SK-N-DZ (cell line): Measurements from ENCODE around the gene NKIRAS2.
A peak's percentile ranks its signal among the peaks of the same experiment; 100 is the strongest.
"Not testable (repeated sequence)": the region's sequence is repeated elsewhere in the genome, so short reads cannot be mapped to it uniquely, and the experiment has no call there.

ENCODE experiments used
- DNase-seq: peaks from one replicate; pipeline ENCODE4 v3.0.0-alpha.2; 2015; ENCODE audit warnings: low spot score

Gene NKIRAS2

GRCh38 chr17:41996855-41997164, 23.1 kb upstream of the NKIRAS2 start:
- DNase-seq: no peak

DNA sequence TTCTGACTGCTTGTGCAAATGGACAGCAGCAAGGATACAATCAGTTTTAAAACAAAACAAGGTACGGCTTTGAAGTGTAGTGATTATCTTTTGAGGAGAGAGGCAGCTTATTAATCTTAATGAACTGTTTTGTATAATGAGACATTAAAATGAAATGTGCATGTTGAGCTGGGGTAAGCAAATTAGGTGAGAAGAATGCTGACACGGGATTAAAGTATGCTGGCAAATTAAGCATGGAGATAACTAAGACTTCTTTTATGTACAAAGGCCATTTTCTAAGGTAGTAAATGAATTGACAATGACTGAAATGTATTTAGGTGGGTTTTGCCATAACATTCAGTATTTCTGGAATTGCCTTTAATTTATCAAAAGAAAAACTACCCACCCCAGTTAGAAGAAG, 21.4 kb upstream of the NKIRAS2 start:
- no peak for DNase-seq

DNA sequence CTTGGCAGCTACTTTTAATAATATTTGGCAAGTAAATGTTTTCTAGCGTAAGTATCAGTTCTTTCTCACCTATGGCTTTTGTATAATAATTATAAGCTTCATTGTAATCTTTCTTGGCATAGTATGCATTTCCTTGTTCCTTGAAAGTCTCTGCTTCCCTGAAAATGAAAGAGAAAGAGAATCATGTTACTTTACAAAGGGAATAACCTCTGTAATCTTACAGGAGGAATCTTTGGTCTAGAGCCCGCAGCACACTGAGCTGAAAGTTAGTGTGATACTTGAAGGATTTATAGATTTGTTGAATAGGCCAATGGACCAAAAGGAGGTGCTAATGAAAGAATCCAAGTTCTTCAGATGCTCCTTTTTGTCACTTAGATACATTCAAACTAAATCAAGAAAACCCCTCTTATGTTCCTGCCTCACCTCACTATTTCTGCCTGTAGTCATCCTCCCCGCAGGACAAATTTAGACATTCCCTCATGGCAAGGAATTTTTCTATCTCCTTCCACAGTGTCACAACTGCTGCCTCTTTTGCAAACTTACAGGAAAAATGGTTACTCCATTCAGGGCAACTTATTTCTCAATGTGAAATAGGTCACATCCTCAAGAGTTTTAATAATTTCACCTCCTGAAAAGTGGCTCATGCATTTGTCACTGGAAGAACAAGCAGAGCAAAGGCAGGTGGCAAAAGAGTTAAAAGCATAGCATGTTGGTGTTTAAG, 19.3 kb upstream of the NKIRAS2 start:
- no peak for DNase-seq

DNA sequence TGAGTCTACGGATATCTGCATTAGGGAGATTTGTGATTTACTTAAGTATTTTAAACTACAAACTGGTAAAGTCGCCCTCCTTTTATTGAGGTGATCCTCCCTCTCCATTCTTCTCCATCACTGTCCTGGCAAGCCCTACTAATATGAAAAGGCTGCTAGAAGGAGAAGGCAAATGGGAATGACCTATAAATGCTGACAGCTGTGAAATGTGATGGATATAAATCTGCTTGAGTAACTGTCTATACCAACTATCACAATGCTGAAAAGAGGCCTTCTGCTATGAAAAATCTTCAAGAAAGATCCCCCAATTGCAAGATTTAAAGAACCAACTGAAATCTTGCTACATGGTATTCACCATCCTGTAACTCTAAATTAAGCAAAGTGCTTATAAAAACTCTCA, 18.2 kb upstream of the NKIRAS2 start:
- DNase-seq: no peak

DNA sequence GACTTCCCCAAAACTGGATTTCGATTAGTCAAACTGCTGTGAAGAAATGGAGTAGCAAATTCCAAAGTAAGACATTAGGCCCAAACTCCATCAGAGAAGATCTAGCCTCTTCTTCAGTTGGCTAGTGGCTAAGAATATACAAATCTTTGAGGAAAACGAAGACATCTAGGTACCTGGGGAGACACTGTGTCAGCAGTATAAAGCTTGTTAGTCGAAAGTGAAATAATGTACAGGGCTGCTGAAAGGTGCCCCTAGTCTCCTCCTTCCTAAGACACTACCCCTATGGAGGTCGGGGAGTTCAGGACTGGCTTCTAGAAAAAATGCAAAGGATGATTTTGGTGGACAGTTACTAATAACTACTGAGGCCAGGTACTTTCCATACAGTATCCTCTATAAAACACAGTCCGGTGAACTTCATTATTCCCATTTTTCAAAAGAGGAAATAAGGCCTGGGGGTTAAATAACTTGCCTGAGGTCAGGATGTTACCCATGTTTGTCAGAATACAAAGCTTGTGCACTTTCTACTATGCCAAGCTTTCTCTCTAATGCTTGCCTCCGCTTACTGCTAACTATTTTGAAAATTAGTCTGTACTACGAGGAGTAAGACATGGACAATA, 17.6 kb upstream of the NKIRAS2 start:
- no peak for DNase-seq

DNA sequence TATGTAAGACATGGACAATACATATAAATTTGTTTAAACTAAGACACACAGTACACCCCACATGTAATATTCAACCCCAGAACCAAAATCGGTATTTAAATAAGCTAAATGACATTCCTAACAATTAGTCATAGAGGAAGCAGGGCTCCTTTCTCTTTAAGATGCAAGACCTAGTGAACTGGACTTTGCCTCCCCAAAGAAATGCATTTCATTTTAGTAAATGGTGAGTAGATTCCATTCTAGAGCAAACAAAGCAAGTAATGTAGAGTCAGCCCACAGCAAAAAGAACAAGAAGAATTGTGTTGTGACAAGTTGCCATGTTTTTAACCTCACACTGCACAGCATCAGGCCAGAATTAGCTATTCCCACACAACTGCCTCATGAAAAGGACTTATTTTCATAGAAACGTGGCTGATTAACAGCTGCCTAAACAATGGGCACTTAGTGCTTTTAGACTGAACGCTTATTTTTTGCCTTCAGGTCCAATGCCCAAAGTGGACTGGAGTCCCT, 17.0 kb upstream of the NKIRAS2 start:
- no peak for DNase-seq

DNA sequence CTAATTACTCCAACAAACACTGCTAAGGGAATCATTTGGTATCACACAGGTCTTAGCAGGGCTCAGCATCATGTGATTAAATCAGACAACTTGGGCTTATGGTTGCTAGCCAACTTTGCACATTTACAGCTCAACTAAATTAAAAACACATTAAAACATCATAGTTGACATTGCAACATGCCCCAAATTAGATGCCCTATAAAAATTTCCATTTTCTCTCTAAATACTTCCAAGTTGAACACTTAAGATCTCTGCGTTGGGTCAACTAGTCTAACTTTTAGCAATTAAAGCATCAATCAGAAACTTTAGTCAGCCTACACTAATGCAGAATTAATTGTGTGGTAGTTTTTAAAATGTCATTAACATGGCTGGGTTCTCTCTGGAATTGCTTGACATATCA, 14.7 kb upstream of the NKIRAS2 start:
- DNase-seq: no peak

DNA sequence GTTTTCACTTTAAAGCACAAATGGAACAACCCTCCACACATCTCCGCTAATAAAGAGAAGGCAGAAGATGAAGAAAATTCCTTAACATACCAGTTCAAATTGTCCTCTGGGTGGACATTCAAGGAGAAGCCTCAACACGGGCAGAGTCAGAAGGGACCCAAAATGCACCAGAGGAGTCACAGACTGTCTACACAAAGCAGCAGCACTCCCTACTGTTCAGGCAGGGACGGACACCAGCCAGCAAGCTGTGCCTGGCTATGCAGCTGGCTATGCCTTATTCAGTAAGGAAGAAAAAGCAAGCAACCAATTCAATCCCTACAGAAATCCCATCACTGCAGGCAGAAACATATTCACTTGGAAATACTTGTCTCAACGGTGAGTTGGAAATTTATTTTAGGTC, 10.7 kb upstream of the NKIRAS2 start:
- no peak for DNase-seq

DNA sequence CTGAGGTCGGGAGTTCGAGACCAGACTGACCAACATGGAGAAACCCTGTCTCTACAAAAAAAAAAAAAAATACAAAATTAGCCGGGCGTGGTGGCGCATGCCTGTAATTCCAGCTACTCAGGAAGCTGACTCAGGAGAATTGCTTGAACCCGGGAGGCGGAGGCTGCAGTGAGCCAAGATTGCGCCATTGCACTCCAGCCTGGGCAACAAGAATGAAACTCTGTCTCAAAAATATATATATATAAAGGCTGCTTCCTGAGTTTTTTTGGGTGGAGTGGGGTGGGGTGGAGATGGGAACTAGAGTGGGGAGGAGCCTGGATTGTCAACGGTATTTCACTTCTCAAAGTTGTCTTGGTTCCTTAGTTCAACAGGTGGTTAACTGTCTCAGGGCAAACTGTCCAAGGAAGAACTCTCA, 9.6 kb upstream of the NKIRAS2 start:
- not testable (repeated sequence) for DNase-seq

DNA sequence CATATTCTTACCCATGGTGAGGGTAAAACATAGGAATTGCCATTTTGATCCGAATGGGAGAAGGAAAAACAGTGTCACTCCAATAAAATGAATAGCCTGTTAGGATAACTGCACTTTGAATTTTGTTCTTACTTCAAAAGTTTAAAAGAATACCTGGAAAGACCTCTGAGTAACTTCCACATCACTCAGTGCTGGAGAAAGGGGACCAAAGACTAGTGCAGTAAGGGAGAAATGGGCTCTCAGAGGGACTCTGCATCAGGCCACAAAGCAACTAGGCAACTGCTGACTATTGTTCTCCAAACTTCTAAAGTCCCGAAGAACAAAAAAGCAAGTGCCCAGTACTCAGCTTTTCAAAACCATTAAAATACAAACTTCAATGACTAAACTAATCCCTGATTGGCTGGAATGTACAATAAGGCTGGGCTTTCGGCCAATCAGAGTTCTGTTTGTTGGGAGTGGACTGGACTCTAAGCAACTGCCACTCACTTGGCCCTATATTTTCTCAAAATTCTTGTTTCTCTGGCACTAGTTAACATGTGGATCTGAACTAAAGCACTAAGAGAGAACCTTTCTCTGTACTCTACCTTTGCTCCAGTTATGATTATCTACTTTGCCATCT, 8.9 kb upstream of the NKIRAS2 start:
- no peak for DNase-seq

- not testable (repeated sequence) for DNase-seq
Observed at GRCh38 chr17:42012363-42012762, 7.5 kb upstream of the NKIRAS2 start.

GRCh38 chr17:42013740-42014139, 6.2 kb upstream of the NKIRAS2 start:
- DNase-seq: not testable (repeated sequence)

DNA sequence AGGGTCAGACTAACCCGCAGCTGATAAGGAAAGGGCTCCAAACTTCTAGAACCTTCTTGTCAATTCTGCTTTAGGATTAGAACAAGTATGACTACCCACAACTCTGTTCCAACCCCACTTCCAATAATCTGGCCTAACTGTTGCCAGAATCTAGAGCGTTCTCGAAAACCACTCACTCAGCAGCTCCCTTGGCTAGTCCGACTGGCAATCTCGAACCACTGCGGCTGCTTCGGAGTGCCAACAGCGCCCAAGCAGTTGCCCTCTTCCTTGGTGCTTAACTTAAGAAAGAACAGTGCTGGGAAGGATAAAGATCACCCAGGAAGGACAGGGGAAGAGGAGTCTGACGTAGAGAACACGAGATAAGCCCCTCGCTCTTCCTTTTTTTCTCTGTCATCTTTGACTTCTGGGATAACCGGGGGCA, 3.5 kb upstream of the NKIRAS2 start:
- no peak for DNase-seq

GRCh38 chr17:42016941-42017865, 2.7 kb upstream of the NKIRAS2 start, which contains the start of gene DNAJC7:
Gene DNAJC7 (minus strand): TSS chr17:42017439. CDS start chr17:42017416, 23 bp downstream.
- peak; percentile 97 for DNase-seq

GRCh38 chr17:42017866-42018200, 2.1 kb upstream of the NKIRAS2 start:
- no peak for DNase-seq

- DNase-seq: no peak
Observed at GRCh38 chr17:42018339-42018738, 1.6 kb upstream of the NKIRAS2 start.

DNA sequence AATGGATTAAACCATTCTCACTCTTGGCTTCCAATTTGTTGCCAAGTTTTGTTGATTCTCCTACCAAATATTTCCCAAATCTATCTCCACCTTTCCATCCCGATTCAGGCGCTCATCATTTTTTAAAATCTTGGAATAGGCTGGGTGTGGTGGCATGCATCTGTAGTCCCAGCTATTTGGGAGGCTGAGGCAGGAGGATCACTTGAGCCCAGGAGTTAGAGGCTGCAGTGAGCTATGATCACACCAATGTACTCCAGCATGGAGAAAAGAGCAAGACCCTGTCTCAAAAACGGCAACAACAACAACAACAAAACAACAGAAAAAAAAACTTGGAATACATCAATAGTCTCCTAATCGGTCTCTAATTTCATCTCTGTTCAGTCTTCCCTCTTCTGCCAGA, 902 bp upstream of the NKIRAS2 start:
- DNase-seq: no peak

DNA sequence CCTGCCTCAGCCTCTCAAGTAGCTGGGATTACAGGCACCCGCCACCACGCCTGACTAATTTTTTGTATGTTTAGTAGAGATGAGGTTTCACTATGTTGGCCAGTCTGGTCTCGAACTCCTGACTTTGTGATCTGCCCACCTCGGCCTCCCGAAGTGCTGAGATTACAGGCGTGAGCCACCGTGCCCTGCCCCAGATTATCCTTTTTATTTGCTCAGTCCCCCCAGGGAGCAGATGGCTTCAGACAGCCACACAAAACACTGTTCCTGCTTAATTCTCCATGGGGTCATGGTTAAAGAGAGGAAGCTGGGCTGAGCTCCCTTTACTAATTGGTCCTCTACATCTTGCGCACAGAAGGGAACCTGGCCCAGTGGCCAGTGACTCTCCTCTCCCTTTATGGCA, 955 bp downstream of the NKIRAS2 start:
- DNase-seq: not testable (repeated sequence)

- DNase-seq: no peak
Observed at GRCh38 chr17:42023524-42024349, 3.8 kb downstream of the NKIRAS2 start.

DNA sequence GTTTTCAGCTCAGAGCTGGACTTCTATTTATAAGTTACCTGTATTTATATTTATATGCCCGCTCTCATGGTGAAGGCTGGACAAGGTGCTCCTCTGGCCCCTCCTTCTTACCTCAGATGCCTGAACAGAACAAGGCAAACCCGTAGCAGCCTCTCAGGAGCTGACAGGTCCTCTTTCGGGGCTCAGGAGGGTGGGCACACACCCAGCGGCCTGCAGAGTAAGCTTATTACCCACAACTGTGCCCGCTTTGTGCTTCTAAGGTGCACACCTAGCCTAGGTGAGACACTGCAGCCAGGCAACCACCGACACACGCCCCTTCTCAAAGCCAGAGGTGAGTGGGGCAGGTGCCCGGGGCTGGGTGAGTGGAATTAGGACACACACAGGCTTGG, 5.3 kb downstream of the NKIRAS2 start:
- DNase-seq: no peak

DNA sequence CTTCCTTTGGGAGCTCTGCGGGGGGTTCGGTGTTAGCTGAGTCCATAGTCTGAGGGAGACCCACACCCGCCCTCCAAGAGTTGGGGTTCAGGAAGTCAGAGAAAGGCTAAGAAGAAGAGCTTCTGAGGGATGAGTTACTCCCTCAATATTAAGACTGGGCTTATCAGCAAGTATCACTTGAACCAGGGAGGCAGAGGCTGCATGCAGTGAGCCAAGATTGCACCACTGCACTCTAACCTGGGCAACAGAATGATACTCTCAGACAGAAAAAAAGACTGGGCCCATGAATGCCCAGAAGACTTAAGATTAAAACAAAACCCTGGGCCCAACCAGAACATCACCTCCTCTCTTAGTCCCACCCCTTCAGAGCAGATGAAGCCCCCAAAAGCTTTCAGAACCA, 6.0 kb downstream of the NKIRAS2 start:
- DNase-seq: no peak
